GM23338 (cell line): ENCODE measurements around the gene HIVEP3. TPM values are rescaled to one million over a fixed set of nuclear protein-coding genes. Genes with fewer than 3 reads are reported as not detected.

ENCODE experiments used
- ATAC-seq: fragments of 200-7000 bp; cut with Tn5 transposase; 3 replicates; pipeline ENCODE4 v1.9.1; 2020
- DNase-seq: peaks from one replicate; pipeline ENCODE4 v3.0.0-alpha.2; 2015; ENCODE audit warnings: low spot score
- H2AFZ ChIP-seq: fragments of 200-600 bp; sonication (generic); 2 replicates; pipeline ENCODE4 v1.8.0; 2016; ENCODE audit warnings: antibody characterized with exemption, mild to moderate bottlenecking, moderate library complexity
- H3F3A ChIP-seq: fragments of 200-600 bp; sonication (generic); replicated peaks from 2 replicates; pipeline ENCODE4 v1.8.0; 2017; ENCODE audit warnings: antibody characterized with exemption, mixed run types, low read depth
- H3K27ac ChIP-seq: fragments of 200-600 bp; sonication (generic); 2 replicates; pipeline ENCODE4 v1.6.1; 2016; ENCODE audit warnings: low read depth
- H3K27me3 ChIP-seq: fragments of 200-600 bp; sonication (generic); 2 replicates; pipeline ENCODE4 v1.8.0; 2016; ENCODE audit warnings: mild to moderate bottlenecking, mixed run types, moderate library complexity; ENCODE audit not compliant: insufficient read depth
- H3K36me3 ChIP-seq: fragments of 200-600 bp; sonication (generic); 2 replicates; pipeline ENCODE4 v1.8.0; 2016; ENCODE audit warnings: mild to moderate bottlenecking; ENCODE audit not compliant: insufficient read depth
- H3K4me1 ChIP-seq: fragments of 200-600 bp; sonication (generic); 2 replicates; pipeline ENCODE4 v1.8.0; 2016; ENCODE audit warnings: mild to moderate bottlenecking, moderate library complexity; ENCODE audit not compliant: insufficient read depth
- H3K4me2 ChIP-seq: fragments of 200-600 bp; sonication (generic); 2 replicates; pipeline ENCODE4 v1.7.1; 2017; ENCODE audit warnings: mixed run types
- H3K4me3 ChIP-seq: fragments of 200-600 bp; sonication (generic); 2 replicates; pipeline ENCODE4 v1.6.1; 2016; ENCODE audit warnings: mixed run types
- H3K79me2 ChIP-seq: fragments of 200-600 bp; sonication (generic); replicated peaks from 2 replicates; pipeline ENCODE4 v1.8.0; 2017; ENCODE audit warnings: mild to moderate bottlenecking; ENCODE audit not compliant: insufficient read depth
- H3K9me2 ChIP-seq: fragments of 200-600 bp; sonication (generic); 2 replicates; pipeline ENCODE4 v1.8.0; 2017; ENCODE audit not compliant: insufficient read depth
- H4K20me1 ChIP-seq: fragments of 200-600 bp; sonication (generic); replicated peaks from 2 replicates; pipeline ENCODE4 v1.8.0; 2017; ENCODE audit warnings: mild to moderate bottlenecking; ENCODE audit not compliant: insufficient read depth
- H3K27ac Mint-ChIP-seq: 2 replicates; pipeline ENCODE4 v1.8.0; 2020; ENCODE audit warnings: inconsistent platforms, mild to moderate bottlenecking, moderate library complexity, mixed read lengths
- H3K27me3 Mint-ChIP-seq: 3 replicates; pipeline ENCODE4 v1.8.0; 2022; ENCODE audit warnings: low read depth, mild to moderate bottlenecking, moderate library complexity, mixed read lengths, inconsistent platforms; ENCODE audit not compliant: insufficient read depth, poor library complexity
- H3K36me3 Mint-ChIP-seq: 3 replicates; pipeline ENCODE4 v1.8.0; 2021; ENCODE audit warnings: low read depth, mild to moderate bottlenecking, inconsistent platforms, moderate library complexity, mixed read lengths
- H3K4me1 Mint-ChIP-seq: 3 replicates; pipeline ENCODE4 v1.8.0; 2020; ENCODE audit warnings: mild to moderate bottlenecking, inconsistent platforms, mixed read lengths
- H3K4me3 Mint-ChIP-seq: 3 replicates; pipeline ENCODE4 v1.8.0; 2021; ENCODE audit warnings: moderate library complexity, mild to moderate bottlenecking, inconsistent platforms, mixed read lengths
- H3K9me3 Mint-ChIP-seq: 3 replicates; pipeline ENCODE4 v1.8.0; 2020; ENCODE audit warnings: moderate library complexity, mild to moderate bottlenecking, inconsistent platforms, mixed read lengths
- CREB1 ChIP-seq: fragments of 250-450 bp; sonication (Bioruptor Pico); IDR thresholded peaks from 2 replicates; pipeline ENCODE4 v1.5.0; 2020; ENCODE audit warnings: low read depth, mild to moderate bottlenecking, moderate library complexity
- ETS1 ChIP-seq: IDR thresholded peaks from 2 replicates; pipeline ENCODE4 v1.6.1; 2016; ENCODE audit warnings: antibody characterized with exemption
- JUNB ChIP-seq: IDR thresholded peaks from one replicate; pipeline ENCODE4 v1.6.1; 2016; ENCODE audit warnings: antibody characterized with exemption; ENCODE audit not compliant: unreplicated experiment
- NANOG ChIP-seq: IDR thresholded peaks from 2 replicates; pipeline ENCODE4 v1.6.1; 2016; ENCODE audit warnings: antibody characterized with exemption, borderline replicate concordance
- POLR2AphosphoS5 ChIP-seq: IDR thresholded peaks from 2 replicates; pipeline ENCODE4 v1.6.1; 2016; ENCODE audit warnings: antibody characterized with exemption, low read depth
- REST ChIP-seq: IDR thresholded peaks from one replicate; pipeline ENCODE4 v1.6.1; 2018; ENCODE audit warnings: antibody characterized with exemption; ENCODE audit not compliant: unreplicated experiment
- ZNF331 ChIP-seq: fragments of 250-450 bp; sonication (Bioruptor Pico); IDR thresholded peaks from 2 replicates; pipeline ENCODE4 v1.5.0; 2020; ENCODE audit warnings: low read depth, mild to moderate bottlenecking, moderate library complexity
- ZNF462 ChIP-seq: fragments of 250-450 bp; sonication (Bioruptor Pico); IDR thresholded peaks from 2 replicates; pipeline ENCODE4 v1.5.0; 2020; ENCODE audit warnings: mild to moderate bottlenecking, moderate library complexity
- polyA plus RNA-seq: library from polyadenylated mRNA; unstranded; fragments of >200 nt; fragmentation: Nextera tagmentation; extraction: Ambion mirVana; gene quantifications from 2 replicates; pipeline ENCODE4 v1.2.1, GENCODE V29; 2016
- total RNA-seq: library from RNA; depleted of rRNA; stranded (reverse); fragments of >200 nt; shearing (Covaris generic); gene quantifications from 2 replicates; pipeline ENCODE4 v1.2.3, GENCODE V29; 2014

Gene HIVEP3
- total and polyA plus RNA-seq, 2 experiments from 2014 or later = 0.14 to 0.24 TPM

GRCh38 chr1:41799205-41799604 is 119.5 kb downstream of the HIVEP3 start:
- H3K4me1 ChIP-seq = no peaks in the 10 kb centered on the region; the same call in 1 of the 2 replicates
- no peak overlapping the region for H2AFZ ChIP-seq
- no peaks in the 10 kb centered on the region for H3K79me2 ChIP-seq
- Mint-ChIP-seq H3K27me3 (no peaks in the 10 kb centered on the region), H3K27ac (no peak overlapping the region), H3K4me1 (peaks cover 7% of the 10 kb centered on the region; the same call in 2 of the 3 replicates), H3K9me3 (no peaks in the 10 kb centered on the region; the same call in 2 of the 3 replicates), H3K36me3 (no peaks in the 10 kb centered on the region), H3K4me3 (no peak overlapping the region)
- H3K4me2 ChIP-seq = no peak overlapping the region
- no peak overlapping the region for H3K27ac ChIP-seq
- no peaks in the 10 kb centered on the region for H3K27me3 ChIP-seq
- ATAC-seq (no peak), DNase-seq (no peak)
- no peak overlapping the region for H3K4me3 ChIP-seq
- TF ChIP-seq CREB1 (no peak), POLR2AphosphoS5 (no peak), ZNF331 (CRISPR knock-in tag) (no peak), REST (no peak), ZNF462 (CRISPR knock-in tag) (no peak), NANOG (no peak), JUNB (no peak), ETS1 (no peak)
- H3F3A ChIP-seq = no peaks in the 10 kb centered on the region
- no peaks in the 10 kb centered on the region for H3K9me2 ChIP-seq
- no peaks in the 10 kb centered on the region for H3K36me3 ChIP-seq
- H4K20me1 ChIP-seq = no peaks in the 10 kb centered on the region
